HG03066 (cell line): ENCODE data around the gene UGT1A7.
"Not testable (repeated sequence)": the region's sequence is repeated elsewhere in the genome, so short reads cannot be mapped to it uniquely, and the experiment has no call there.

ENCODE experiments used
- ATAC-seq: cut with Tn5 transposase; IDR thresholded peaks from one replicate; pipeline ENCODE4 v1.9.1; 2021; ENCODE audit warnings: low read depth; ENCODE audit not compliant: unreplicated experiment

UGT1A7 gene

GRCh38 chr2:233681521-233682099 is at the start of gene UGT1A7:
Gene UGT1A7 (plus strand): TSS chr2:233681901. CDS start chr2:233681938, 37 bp downstream.
- no peak for ATAC-seq

- not testable (repeated sequence) for ATAC-seq
Measured at GRCh38 chr2:233636306-233636705, 45.4 kb upstream of the UGT1A7 start, which contains the start of gene UGT1A10. Gene UGT1A10 (plus strand): TSS chr2:233636448. CDS start chr2:233636523, 75 bp downstream.

- ATAC-seq, result no peak
Measured at GRCh38 chr2:233638836-233639235, 42.9 kb upstream of the UGT1A7 start.

GRCh38 chr2:233639860-233640259 is 41.8 kb upstream of the UGT1A7 start:
- no peak for ATAC-seq

GRCh38 chr2:233643128-233643527 is 38.6 kb upstream of the UGT1A7 start:
- ATAC-seq, result no peak

GRCh38 chr2:233646033-233646432 is 35.7 kb upstream of the UGT1A7 start:
- ATAC-seq, result not testable (repeated sequence)

- ATAC-seq, result no peak
Measured at GRCh38 chr2:233650981-233651380, 30.7 kb upstream of the UGT1A7 start.

- no peak for ATAC-seq
Measured at GRCh38 chr2:233651430-233651829, 30.3 kb upstream of the UGT1A7 start.

- no peak for ATAC-seq
Measured at GRCh38 chr2:233654501-233654900, 27.2 kb upstream of the UGT1A7 start.

- no peak for ATAC-seq
Measured at GRCh38 chr2:233655043-233655442, 26.7 kb upstream of the UGT1A7 start.

- not testable (repeated sequence) for ATAC-seq
Measured at GRCh38 chr2:233655943-233656342, 25.8 kb upstream of the UGT1A7 start.

- no peak for ATAC-seq
Measured at GRCh38 chr2:233656443-233656842, 25.3 kb upstream of the UGT1A7 start.

GRCh38 chr2:233658610-233659009 is 23.1 kb upstream of the UGT1A7 start:
- no peak for ATAC-seq

GRCh38 chr2:233663911-233664310 is 17.8 kb upstream of the UGT1A7 start:
- no peak for ATAC-seq

GRCh38 chr2:233668605-233669260 is 13.0 kb upstream of the UGT1A7 start:
- no peak for ATAC-seq

GRCh38 chr2:233671290-233672161 is 10.2 kb upstream of the UGT1A7 start, which contains the start of gene UGT1A9:
Gene UGT1A9 (plus strand): TSS chr2:233671898. CDS start chr2:233671935, 37 bp downstream.
- ATAC-seq, result no peak

- ATAC-seq, result no peak
Measured at GRCh38 chr2:233672886-233673285, 8.8 kb upstream of the UGT1A7 start.

- no peak for ATAC-seq
Measured at GRCh38 chr2:233673896-233674295, 7.8 kb upstream of the UGT1A7 start.

GRCh38 chr2:233674314-233674713 is 7.4 kb upstream of the UGT1A7 start:
- no peak for ATAC-seq

GRCh38 chr2:233674995-233675394 is 6.7 kb upstream of the UGT1A7 start:
- ATAC-seq, result no peak

- no peak for ATAC-seq
Measured at GRCh38 chr2:233676046-233676445, 5.7 kb upstream of the UGT1A7 start.
